NCI-H146 (cell line): ENCODE data around the gene APAF1.

ENCODE experiments used
- DNase-seq: peaks from one replicate; lab custom pipeline; 2025; lab: John Stamatoyannopoulos, UW

APAF1 gene

DNA sequence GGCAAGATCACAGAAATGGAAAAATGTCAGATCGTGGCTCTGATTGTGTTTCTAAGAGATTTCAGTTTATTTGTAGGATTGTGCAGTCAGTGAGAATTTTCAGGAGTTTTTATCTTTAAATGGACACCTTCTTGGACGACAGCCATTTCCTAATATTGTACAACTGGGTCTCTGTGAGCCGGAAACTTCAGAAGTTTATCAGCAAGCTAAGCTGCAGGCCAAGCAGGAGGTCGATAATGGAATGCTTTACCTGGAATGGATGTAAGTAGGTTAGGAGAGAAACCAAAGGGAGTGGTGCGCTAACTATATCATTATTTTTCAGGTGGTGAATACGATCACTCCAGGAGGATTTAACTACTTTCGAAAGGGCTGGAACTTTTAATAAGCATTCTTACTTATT is 26.4 kb downstream of the APAF1 start:
- DNase-seq = no peak

DNA sequence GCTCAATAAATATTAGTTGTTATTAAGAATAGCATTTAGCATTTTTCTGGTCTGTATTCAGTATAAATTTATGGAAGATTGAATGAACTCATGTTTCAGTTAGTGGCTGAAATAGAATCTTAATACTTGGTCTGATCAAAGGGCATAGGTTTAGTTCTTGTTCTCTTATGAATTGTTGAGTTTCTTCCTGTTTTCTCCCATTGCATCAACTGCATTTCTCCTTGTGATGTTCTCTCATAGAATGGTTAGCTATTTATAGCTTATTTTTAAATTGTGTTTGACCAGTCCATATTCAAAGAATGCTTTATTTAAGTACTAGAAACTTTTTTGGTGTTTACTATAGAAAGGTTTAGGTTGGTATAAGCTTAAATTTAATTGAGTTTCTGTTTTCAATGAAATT is 29.8 kb downstream of the APAF1 start:
- DNase-seq = no peak

DNA sequence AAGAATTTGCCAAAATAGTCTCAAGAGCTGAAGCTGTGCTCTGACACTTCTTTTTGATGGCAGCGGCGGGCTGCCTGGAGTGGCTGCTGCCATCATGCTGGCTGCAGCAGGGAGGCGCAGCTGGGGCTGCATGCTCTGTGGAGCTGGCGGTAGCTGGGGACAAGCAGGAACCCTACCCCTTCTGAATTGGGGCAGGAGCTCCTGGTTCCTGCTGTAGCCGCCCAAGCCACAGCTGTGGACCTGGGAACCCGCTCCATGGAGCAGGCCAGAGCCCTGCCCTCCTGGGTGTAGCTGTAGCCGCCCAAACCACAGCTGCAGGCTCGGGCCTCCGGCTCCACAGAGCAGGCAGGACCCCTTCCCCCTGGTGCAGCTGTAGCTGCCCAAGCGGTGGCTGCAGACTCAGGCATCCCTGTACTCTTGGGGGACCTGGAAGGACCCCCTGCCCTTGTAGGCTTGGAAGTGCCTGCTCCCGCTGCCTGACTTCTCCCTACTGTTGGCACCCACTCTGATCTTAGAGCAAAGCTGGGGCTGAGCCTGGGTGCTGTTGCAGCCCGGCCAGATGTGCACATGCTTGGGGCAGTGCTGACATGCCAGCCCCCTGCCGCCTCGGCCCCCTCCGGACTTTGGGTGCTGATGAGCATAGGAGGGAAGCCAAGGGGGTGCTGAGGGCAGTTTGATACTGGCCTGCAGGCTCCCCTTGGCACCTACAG is 33.3 kb downstream of the APAF1 start:
- no peak for DNase-seq

DNA sequence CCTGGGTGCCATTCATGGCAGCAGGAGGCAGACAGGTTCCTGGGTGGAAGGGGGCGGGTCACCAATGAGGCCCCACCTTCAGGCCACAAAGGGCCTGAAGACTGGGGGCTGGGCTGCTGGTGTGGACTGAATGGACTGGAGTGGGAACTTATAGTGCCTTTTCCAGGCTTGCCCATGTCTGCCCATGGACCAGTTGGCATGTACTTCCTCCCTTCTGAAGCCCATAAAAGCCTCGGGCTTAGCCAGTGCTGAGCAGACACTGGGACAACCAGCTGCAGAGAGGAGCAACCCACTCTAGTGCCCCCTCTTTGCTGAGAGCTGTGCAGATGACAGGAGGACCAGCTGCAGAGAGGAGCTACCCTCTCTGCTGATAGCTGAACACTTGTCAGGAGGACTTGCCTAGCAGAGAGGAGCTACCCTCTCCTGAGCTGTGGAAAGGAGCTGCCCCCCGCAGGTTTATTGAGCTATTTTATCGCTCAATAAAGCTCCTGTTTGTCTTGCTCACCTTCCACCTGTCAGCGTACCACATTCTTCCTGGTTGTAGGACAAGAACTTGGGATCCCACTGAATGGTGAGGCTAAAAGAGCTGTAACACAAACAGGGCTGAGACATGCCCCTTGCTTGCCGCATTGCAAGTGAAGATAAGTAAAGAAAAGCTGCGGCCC is 34.0 kb downstream of the APAF1 start:
- DNase-seq = no peak

DNA sequence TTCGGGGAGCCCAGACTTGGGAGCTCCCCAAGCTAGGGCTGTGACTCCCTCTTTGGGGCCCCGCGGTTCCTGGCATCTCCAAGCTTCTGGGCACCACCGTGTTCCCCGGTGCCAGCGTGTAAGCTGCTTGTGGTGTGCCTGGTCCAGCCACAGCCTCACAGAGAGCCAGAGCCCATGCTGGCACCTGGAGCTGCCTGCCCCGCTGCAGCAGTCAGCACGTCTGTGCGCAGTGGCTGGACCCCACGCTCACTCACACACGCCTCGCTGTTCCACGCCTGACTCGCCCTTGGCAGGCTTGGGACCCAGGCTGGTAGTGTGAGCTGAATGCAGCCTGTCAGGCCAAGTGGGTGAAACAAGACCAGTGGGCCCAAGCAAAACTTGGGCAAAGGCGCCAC is 34.5 kb downstream of the APAF1 start:
- DNase-seq = no peak

DNA sequence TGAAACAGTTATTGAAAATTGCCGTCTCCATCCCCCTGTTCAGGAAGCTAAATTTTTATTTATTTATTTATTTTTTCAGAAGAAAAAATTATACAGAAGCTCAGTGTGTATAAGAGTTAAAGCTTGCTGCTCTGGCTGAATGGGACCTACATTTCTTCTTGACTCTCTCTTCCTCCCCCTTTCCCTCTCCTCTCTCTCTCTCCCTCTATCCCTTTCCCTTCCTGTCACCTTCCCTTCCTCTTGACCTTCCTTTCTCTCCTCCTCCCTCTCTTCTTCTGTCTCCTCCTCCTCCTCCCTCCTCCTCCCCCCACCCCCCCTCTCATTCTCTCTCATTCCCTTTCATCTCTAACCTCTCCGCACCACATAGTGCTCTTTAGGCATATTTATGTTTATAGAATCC is 39.1 kb downstream of the APAF1 start:
- DNase-seq = no peak

DNA sequence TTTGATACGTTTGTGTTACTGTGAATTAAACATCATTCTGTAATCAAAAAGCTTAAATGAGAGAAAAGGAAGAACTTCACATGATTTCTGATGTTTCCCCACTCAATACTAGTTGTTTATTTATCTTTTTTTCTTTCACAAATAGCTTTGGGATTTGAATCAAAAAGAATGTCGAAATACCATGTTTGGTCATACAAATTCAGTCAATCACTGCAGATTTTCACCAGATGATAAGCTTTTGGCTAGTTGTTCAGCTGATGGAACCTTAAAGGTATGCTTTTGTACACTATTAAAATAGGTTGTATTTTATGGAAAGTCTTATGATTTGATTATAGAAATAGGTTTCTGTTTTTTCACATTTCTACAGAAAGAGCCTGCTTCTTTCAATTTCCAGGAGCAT is 41.5 kb downstream of the APAF1 start:
- no peak for DNase-seq

DNA sequence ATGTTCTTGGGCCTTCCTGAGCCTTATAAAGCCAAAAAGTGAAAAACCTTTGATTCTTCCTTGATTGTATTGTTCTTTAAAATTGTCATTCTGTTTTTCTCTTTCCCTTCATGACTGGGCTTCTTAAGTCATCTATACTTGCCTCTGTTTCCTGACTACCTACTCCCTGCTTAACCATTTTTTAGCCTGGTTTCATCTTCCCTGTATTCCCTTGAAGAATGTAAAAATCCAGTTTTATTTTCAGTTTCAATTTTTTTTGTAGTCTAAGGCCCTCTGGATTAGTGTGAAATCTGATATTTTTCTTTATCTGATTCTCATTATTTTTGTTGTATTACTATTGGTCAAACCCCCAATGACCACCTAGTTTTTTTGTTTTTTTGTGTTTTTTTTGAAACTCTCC is 46.3 kb downstream of the APAF1 start:
- DNase-seq = no peak

DNA sequence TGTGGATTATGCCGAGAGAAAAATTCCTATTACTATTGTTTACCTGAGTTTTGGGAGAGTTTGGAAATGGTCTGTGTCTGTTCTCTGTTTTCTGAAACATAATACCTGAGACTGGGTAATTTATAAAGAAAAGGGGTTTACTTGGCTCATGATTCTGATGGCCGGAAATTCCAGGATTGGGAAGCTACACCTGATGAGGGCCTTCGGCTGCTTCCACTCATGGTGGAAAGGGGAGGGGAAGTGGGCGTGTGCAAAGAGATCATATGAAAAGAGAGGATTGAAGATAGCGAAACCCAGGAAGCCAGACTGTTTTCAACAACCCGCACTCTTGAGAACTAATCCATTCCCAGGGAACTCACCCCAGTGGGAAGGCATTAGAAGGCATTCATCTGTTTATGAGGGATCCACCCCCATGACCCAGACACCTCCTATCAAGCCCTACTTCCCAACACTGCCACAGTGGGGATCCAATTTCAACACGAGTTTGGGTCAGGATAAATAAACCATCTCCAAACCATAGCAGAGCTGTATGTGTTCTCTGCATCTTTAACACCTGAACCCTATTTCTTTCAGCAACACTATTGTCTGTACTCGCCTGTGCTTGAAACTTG is 51.1 kb downstream of the APAF1 start:
- DNase-seq = no peak

DNA sequence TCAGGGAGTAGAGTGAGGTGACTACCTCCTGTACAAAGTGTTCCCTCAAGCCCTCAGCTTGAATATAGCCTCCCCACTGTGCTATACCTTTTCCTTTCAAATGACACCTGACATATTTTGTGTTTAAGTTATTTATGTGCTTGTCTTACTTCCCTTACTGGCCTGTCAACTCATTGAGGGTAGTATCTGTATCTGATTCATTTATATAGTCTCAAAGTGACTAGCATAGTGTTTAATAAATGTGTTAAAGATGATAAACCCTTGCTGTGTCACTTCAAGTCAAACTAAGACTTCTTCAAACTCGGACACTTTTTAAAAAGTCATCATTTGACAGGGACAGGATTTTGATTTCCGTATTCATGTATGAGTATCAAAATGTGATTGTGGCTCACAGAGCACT is 52.1 kb downstream of the APAF1 start:
- DNase-seq = no peak

DNA sequence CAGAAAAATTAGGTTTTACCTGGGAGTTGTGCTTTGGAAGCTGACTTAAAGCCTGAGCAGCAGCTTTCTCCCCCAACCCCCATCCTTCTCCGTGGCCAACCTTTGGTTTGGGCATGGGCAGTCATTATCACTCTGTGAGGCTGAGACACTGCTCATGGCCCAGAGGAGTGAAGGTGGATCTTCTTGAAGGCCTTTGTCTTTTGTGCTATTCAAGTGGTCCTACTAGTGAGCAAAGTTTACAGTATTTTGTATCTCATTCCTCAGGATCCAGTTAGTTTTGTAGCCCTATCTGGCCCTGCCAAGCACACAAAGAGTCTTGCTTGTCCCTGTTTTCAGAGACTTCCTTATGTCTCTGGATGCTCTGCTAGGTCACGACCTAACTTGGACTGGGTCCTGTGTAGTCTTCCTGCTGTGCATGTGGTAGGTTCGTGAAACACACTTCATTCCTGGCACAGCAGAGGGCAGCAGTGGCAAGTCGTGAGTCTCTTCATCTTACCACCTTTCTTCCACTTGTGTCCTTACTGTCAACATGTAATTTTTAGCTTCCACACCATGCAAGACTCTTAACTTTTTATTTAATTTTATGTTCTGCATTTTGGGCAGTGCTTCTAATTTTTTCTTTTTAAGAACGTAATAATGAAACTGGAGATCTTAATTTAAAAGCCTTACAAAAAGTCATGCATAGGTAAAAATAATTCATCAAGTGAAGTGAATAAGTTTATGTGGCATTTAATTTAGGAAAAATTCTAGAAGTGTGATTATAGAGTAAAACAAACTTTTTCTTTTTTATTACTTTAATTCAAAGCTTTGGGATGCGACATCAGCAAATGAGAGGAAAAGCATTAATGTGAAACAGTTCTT is 53.7 kb downstream of the APAF1 start:
- DNase-seq = peak; percentile 46

DNA sequence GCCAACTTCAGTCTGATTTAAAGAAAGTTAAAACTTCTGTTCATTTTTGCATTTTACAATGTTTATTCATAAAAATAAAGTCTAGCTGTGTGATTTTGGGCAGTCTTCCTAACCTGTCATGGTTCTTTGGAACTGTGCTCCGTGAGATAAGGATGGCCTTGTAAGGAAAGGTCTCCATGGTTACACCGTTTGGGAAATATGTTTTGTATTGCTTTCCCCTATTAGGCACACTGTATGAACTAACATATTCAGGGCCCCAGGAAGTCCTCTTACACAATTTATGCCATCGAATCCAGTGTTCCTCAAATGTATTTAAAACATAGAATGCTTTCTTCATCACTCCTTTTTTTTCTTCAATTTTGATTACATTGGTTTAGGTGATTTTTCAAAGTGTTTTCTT is 54.5 kb downstream of the APAF1 start:
- DNase-seq = no peak

DNA sequence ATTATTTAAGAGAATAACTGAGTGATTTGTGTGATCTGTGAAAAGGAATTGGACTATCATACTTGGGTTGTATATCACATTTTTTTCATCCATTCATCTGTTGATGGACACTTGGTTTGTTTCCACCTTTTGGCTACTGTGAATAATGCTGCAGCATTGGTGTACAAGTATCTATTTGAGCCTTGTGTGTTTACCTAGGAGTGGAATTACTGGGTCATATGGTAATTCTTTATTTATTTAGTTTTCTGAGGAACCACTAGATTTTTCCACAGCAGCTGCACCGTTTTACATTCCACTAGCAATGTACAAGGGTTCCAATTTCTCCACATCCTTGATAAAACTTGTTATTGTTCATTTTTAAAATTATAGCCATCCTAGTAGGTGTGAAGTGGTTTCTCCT is 56.1 kb downstream of the APAF1 start:
- no peak for DNase-seq

DNA sequence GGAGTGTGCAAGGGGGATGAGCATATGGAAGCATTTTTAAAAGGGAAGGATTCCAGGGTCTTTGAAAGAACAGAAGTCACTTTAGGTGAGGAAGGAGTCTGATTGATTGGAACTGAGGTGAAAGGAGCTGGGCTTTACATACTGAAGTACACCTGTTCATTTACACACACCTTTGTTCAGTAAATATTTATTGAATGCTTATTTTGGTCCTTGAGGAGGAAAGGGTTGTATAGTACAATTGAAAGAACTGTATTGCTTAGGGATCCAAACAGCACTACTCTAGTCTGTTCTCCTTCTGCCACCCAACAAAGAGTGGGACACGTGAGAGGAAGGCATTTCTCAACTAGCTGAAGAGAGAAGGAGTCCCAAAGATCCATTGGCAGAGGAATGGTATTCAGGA is 63.9 kb downstream of the APAF1 start:
- DNase-seq = no peak

DNA sequence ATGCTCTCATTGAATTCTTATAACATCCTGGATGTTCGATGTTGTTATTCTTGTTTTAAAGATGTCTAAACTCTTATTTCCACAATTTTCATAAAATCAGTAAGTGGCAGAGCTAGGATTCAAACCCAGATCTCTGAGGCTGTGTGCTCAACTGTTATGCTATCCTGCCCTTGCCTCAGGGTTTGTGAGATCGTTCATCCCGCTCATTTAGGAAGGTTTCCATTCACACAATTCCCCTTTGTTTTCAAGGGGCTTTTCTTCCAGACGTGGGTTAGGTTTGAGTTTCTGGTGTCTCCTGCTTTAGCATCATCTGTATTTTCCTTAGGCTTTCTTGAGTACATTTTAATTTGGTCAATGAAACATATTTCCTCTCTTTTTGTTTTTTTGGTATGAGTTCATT is 69.3 kb downstream of the APAF1 start:
- no peak for DNase-seq

DNA sequence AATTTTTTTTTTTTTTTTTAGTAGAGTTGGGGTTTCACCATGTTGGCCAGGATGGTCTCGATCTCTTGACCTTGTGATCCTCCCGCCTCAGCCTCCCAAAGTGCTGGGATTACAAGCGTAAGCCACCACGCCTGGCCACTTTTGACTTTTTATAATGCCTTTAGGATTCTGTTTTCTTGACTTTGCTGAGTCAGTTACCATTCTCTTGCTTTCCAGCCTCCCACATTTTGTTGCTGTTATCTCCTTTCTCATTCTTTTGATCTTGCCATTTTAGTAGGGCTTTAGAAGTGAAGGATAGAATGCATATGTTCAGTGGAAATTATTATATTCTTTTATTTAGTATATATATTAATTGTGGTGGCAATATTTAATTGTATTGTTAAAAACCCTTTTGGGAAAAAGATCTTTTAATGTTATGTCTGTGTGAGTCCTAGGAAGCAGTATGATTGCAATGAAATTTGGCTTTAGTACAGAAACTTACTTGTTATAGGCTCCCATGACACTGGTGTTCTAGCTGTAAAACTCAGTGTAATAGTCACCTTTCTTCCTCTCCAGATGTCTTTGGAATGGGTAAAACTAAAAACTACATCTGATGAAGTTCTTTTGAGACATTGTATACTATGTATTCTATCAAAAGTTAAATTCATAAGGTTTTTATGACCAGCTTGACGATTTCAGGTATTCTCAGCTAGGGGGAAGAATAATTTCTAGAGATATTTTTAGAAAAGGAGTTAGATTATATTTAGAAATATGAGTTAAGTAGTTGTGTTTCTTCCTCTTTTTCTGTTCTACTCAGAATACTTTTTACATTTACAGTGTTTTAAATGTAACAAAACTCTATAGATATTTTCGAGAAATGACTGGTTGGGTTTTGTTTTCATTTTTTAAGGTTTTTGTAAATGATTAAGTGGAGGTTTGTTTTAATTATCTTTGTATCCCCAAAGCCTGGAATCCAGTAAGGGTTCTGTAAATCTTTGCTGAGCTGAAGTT is 74.7 kb downstream of the APAF1 start:
- no peak for DNase-seq

DNA sequence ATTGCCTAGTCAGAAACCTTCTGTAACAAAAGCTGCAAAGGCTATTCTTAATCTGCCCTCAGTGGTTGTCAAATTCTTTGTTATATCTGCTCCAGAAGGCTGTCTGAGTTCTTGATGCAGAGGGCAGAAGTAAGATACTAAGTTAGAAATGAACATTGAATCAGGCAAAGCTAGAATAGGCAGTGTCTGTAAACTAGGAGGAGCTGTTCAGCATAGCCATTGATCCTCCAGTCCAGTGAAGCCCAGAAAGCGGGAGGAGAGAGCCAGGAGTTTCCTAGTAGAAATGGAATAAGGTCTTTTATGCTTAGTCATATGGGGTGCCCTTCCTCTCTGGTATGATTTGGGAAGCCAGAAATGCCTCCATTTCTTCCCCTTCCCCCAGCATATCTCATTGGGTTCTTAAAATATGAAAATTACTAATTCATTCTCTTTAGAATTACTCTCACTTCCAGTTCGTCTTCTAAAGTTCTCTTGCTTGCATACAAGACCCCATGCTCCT is 76.2 kb downstream of the APAF1 start:
- no peak for DNase-seq

DNA sequence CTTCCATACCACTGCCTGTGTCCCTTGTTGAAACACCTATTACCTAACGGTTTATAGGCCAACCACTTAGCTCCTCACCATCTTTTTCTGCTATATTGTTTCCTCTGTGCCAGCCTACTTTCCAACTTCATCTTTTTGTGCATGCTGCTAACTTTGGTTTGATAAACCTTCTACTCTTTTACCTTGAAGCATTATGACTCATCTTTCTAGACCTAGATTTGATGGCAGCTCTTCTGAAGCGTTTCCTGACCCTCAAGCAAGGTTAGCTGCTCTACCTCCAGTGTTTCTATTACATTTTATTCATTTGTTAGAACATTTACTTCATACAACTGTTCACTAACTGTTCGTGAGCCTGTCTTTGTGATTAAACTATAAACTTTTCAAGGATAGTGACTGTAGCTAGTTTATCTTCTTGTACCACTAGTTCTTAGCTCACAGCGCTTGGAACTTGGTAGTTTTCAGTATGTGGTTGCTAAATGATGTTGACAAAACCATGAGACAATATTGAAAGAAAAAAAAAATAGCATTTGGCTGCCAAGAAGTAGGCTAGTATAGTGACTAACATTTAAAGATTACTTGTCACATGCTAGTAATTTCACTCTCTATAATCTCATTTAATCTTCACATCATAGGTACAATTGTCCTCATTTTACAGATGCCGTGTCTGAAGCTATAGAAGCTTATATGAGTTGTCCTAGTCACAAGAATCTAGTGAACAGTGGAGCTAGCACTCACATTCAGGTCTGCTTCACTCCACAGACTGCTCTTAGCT is 79.5 kb downstream of the APAF1 start:
- no peak for DNase-seq

DNA sequence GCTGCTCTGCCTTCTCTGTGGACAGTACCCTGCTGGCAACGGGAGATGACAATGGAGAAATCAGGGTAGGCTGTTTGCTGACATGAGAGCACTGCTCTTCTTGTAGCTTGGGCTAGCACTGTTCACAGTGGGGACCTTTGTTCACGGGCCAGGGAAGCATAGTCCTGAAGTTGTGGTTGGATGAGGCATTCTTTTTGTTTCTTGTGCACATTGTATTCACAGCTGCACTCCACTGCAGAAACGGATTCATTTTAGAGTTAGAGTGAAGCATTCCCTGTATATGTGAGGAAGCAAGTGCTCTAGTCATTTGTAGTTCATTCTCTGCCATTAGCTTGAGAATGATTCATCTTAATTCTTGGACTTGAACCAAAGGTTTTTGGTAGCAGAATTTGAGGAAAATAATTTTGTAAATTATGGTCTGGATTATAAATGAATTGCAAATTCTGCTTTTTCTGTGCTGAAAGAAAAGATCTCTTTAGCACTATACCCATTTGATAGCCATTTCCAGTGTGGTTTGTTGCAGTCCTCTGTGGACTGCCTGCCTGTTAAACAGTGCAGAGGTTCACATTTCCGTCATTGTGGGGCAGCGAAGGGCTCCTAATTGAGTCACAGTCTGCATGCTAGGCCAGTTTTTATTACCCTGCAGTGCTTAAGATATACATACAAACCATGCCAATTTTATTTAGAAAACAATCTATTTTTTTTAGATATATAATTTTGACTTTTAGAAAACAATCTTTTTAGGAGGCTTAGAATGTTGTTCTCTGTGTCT is 80.6 kb downstream of the APAF1 start:
- DNase-seq = peak; percentile 5

DNA sequence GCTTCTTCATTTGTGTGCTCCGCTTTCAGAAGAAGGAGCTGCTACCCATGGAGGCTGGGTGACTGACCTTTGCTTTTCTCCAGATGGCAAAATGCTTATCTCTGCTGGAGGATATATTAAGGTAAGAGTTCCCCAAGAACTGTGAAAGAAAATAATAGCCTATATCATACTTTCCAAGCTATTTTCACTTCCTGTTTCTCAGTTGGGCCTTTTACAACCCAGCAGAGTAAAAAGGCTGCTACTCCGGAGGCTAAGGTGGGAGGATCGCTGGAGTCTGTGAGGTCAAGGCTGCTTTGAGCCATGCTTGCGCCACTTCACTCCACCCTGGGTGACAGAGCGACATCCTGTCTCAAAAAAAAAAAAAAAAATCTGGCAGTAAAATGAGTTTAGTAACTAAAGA is 82.1 kb downstream of the APAF1 start:
- DNase-seq = no peak
